ENCODE data around the gene TNC. TPM values are rescaled to one million over a fixed set of nuclear protein-coding genes. Genes with fewer than 3 reads are reported as not detected.

TNC gene
- total RNA-seq, 1 experiment from 2014 or later: 0.60 TPM

DNA sequence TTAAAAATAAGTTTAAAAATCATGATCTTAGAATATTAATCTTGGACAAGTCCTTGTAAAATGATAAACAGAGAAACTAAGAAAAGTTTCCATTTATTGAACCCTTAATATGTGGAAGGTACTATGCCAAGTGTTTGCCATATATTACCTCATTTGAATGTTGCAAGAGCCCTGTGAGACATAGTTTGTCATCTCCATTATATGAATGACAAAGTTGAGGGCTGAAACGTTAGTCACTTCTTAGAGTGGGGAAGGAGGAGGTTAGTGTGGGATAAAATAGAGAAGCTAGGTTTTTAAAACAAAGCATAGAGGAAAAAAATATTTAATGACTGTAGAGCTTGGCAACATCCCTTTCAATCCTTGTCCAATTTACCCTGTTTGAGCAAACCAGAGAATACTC, 2.0 kb downstream of the TNC start:
- DNase-seq: no peak
- no peak overlapping the region for H2AFZ ChIP-seq (ENCODE audit: low read length)
- H3K9me3 ChIP-seq (ENCODE audit: low read length): no peaks in the 10 kb centered on the region
- H3K27me3 ChIP-seq (ENCODE audit: low read length): no peaks in the 10 kb centered on the region
- H3K4me1 ChIP-seq (ENCODE audit: low read length): no peaks in the 10 kb centered on the region
- H3K9ac ChIP-seq (ENCODE audit: low read length): no peak overlapping the region
- H3K4me2 ChIP-seq (ENCODE audit: low read depth, low read length, poor library complexity, severe bottlenecking): no peak overlapping the region
- H3K79me2 ChIP-seq (ENCODE audit: low read length): no peaks in the 10 kb centered on the region
- H3K4me3 ChIP-seq (ENCODE audit: low read length): no peak overlapping the region
- H3K36me3 ChIP-seq (ENCODE audit: insufficient read depth, low read length): no peaks in the 10 kb centered on the region
- no peak overlapping the region for H3K27ac ChIP-seq (ENCODE audit: low read length)
- no peaks in the 10 kb centered on the region for H4K20me1 ChIP-seq (ENCODE audit: insufficient read depth, low read depth, low read length)
- H3K9me2 ChIP-seq (replicated peaks; ENCODE audit: insufficient read depth, low read length): no peaks in the 10 kb centered on the region

DNA sequence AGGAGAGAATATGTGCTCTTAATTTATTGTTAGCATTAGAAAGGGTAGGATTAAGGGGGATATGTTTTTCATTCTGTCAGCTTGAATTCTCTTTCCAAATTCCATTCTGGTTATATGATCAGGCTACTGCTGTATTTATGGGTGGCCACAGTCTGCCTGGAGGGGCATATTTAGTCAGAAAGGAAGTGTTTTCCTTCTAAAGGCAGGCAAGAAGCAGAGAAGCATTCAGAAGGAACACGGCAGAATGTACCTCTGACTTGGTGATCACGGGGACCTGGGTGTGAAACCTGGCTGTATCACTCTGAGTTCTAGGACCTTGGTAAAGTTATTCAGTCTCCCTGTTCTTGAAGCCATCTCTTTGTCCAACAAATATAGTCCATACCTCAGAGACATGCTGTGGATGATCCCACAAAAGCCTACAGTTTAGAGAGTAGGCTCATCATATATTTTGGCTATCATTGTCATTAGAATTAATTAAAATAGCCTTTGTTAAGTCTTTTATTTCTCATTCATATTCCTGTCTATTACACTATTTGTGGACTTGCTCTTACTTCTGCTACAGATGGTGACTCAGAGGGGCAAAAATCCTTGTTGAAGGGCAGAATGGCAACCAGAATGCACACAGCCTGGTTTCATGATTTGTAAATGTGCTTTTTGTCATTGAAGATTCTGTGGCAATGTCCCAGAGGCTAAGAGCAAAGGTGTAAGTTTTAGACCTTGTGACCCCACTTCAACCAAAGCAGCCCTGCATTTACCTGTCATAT, 2.7 kb downstream of the TNC start:
- Histone ChIP-seq H3K9me2 (replicated peaks; ENCODE audit: insufficient read depth, low read length) (no peaks in the 10 kb centered on the region), H3K4me3 (ENCODE audit: low read length) (no peak overlapping the region), H3K9ac (ENCODE audit: low read length) (no peak overlapping the region), H2AFZ (ENCODE audit: low read length) (no peak overlapping the region), H3K27ac (ENCODE audit: low read length) (no peak overlapping the region), H3K9me3 (ENCODE audit: low read length) (no peaks in the 10 kb centered on the region), H3K36me3 (ENCODE audit: insufficient read depth, low read length) (no peaks in the 10 kb centered on the region), H3K4me1 (ENCODE audit: low read length) (no peaks in the 10 kb centered on the region), H4K20me1 (ENCODE audit: insufficient read depth, low read depth, low read length) (no peaks in the 10 kb centered on the region), H3K79me2 (ENCODE audit: low read length) (no peaks in the 10 kb centered on the region), H3K27me3 (ENCODE audit: low read length) (no peaks in the 10 kb centered on the region), H3K4me2 (ENCODE audit: low read depth, low read length, poor library complexity, severe bottlenecking) (no peak overlapping the region)
- no peak for DNase-seq

DNA sequence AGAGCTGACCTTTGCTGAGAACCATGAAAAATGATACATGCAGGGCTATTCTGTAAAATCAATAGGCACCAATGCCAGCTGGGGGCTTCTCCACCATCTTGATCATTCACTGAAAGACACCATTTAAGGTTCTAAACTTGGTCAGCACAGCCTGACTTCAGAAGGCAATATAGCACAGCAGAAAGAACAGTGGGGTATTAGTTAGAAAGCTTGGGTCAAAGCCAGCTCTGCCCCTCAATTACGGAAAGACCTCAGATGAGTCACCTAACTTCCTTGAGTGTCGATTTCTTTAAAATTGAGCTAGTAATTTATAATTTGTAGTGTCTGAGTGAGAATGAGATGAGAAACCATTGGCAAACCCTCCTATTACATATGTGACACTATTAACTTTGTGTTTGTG, 3.4 kb downstream of the TNC start:
- Histone ChIP-seq H3K9me2 (replicated peaks; ENCODE audit: insufficient read depth, low read length) (no peaks in the 10 kb centered on the region), H2AFZ (ENCODE audit: low read length) (no peak overlapping the region), H3K4me1 (ENCODE audit: low read length) (no peaks in the 10 kb centered on the region), H3K9me3 (ENCODE audit: low read length) (no peaks in the 10 kb centered on the region), H3K27ac (ENCODE audit: low read length) (no peak overlapping the region), H4K20me1 (ENCODE audit: insufficient read depth, low read depth, low read length) (no peaks in the 10 kb centered on the region), H3K9ac (ENCODE audit: low read length) (no peak overlapping the region), H3K4me3 (ENCODE audit: low read length) (no peak overlapping the region), H3K4me2 (ENCODE audit: low read depth, low read length, poor library complexity, severe bottlenecking) (no peak overlapping the region), H3K27me3 (ENCODE audit: low read length) (no peaks in the 10 kb centered on the region), H3K36me3 (ENCODE audit: insufficient read depth, low read length) (no peaks in the 10 kb centered on the region), H3K79me2 (ENCODE audit: low read length) (no peaks in the 10 kb centered on the region)
- DNase-seq: no peak

DNA sequence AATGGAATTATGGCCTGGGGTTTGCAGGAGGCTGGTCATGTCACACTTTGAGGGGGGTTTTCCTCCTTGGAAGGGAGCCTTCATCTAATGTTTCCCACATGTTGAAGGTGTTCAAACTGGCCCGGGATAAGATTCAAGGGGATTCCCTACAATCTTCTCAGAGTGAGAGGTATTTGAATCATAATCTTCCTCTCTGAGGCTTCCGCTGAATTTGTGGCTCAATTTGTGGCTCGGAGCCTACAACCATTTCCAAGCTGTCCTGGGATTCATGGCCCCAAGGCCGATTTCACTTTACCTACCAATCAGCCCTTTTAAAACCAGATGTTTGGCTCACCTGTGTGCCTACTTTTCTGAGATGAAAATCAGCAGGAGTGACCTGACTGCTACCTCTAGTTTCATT, 3.9 kb downstream of the TNC start:
- Histone ChIP-seq H3K4me3 (ENCODE audit: low read length) (no peak overlapping the region), H3K79me2 (ENCODE audit: low read length) (no peaks in the 10 kb centered on the region), H3K4me1 (ENCODE audit: low read length) (no peaks in the 10 kb centered on the region), H4K20me1 (ENCODE audit: insufficient read depth, low read depth, low read length) (no peaks in the 10 kb centered on the region), H2AFZ (ENCODE audit: low read length) (no peak overlapping the region), H3K27me3 (ENCODE audit: low read length) (no peaks in the 10 kb centered on the region), H3K9ac (ENCODE audit: low read length) (no peak overlapping the region), H3K27ac (ENCODE audit: low read length) (no peak overlapping the region), H3K4me2 (ENCODE audit: low read depth, low read length, poor library complexity, severe bottlenecking) (no peak overlapping the region), H3K9me2 (replicated peaks; ENCODE audit: insufficient read depth, low read length) (no peaks in the 10 kb centered on the region), H3K36me3 (ENCODE audit: insufficient read depth, low read length) (no peaks in the 10 kb centered on the region), H3K9me3 (ENCODE audit: low read length) (no peaks in the 10 kb centered on the region)
- no peak for DNase-seq

DNA sequence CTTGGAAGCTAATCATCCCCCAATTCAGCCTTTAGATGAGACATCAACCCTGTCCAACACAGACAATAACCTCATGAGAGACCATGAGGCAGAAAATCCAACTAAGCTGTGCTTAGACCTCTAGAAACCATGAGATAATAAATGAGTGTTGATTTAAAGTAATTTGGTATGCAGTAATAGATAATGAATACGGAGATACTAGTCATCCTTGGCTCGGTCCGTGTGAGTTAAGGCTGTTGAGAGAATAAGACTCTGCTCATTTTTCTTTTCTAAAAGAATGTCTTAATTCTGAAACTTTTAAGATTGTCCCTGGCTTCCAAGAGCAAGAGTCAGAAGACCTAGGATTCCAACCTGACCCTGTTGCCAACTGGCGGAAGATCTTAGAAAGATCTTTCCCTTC, 6.1 kb downstream of the TNC start:
- no peaks in the 10 kb centered on the region for H3K36me3 ChIP-seq (ENCODE audit: insufficient read depth, low read length)
- H3K9me3 ChIP-seq (ENCODE audit: low read length): no peaks in the 10 kb centered on the region
- H2AFZ ChIP-seq (ENCODE audit: low read length): no peak overlapping the region
- no peaks in the 10 kb centered on the region for H3K27me3 ChIP-seq (ENCODE audit: low read length)
- H3K27ac ChIP-seq (ENCODE audit: low read length): no peak overlapping the region
- H3K4me3 ChIP-seq (ENCODE audit: low read length): no peak overlapping the region
- no peak for DNase-seq
- no peak overlapping the region for H3K9ac ChIP-seq (ENCODE audit: low read length)
- H3K9me2 ChIP-seq (replicated peaks; ENCODE audit: insufficient read depth, low read length): no peaks in the 10 kb centered on the region
- H3K79me2 ChIP-seq (ENCODE audit: low read length): no peaks in the 10 kb centered on the region
- H3K4me1 ChIP-seq (ENCODE audit: low read length): no peaks in the 10 kb centered on the region
- no peaks in the 10 kb centered on the region for H4K20me1 ChIP-seq (ENCODE audit: insufficient read depth, low read depth, low read length)
- H3K4me2 ChIP-seq (ENCODE audit: low read depth, low read length, poor library complexity, severe bottlenecking): no peak overlapping the region

DNA sequence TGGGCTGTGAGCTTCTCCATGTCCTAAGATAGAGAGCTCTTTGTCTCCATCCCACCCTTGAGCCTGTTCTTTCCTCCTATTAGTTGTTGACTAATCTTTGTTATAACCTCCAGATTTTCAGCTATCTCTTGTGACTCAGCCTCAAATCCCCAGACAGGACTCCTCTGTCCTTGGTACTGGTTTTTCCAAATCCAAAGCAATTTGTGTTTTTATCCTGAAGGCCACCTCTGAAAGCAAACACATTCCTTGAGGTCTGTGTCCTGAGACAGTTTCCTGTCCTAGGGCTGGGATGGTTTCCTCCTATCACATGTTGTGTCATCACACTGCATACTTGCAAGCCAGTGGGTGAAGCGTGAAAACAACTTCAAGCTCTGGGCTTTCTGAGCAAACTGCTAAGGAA, 8.5 kb downstream of the TNC start:
- Histone ChIP-seq H3K79me2 (ENCODE audit: low read length) (no peaks in the 10 kb centered on the region), H4K20me1 (ENCODE audit: insufficient read depth, low read depth, low read length) (no peaks in the 10 kb centered on the region), H3K4me3 (ENCODE audit: low read length) (no peak overlapping the region), H3K9me3 (ENCODE audit: low read length) (no peaks in the 10 kb centered on the region), H3K9ac (ENCODE audit: low read length) (no peak overlapping the region), H3K9me2 (replicated peaks; ENCODE audit: insufficient read depth, low read length) (no peaks in the 10 kb centered on the region), H3K36me3 (ENCODE audit: insufficient read depth, low read length) (no peaks in the 10 kb centered on the region), H2AFZ (ENCODE audit: low read length) (no peak overlapping the region), H3K27ac (ENCODE audit: low read length) (no peak overlapping the region), H3K4me2 (ENCODE audit: low read depth, low read length, poor library complexity, severe bottlenecking) (no peak overlapping the region), H3K27me3 (ENCODE audit: low read length) (no peaks in the 10 kb centered on the region), H3K4me1 (ENCODE audit: low read length) (no peaks in the 10 kb centered on the region)
- DNase-seq: no peak

DNA sequence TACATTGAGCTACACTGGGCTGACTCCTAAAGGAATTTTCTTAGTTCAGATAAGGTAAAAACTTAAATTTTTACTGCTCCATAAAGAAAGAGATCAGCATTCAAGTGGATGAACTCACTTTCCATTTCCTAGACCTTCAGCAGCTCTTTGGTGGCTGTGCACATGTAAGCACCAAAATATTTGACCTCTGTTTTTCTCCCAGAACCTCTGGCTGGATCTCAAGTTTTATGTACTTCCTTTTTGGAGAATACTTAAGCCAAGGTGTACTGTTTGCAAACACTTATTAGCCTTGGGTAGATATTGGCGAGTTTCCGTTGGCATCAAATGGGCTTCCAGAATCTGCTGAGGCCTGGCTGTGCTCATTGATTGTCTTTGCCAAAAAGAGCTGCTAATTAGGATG, 10.3 kb downstream of the TNC start:
- H3K9me3 ChIP-seq (ENCODE audit: low read length): no peaks in the 10 kb centered on the region
- H3K4me3 ChIP-seq (ENCODE audit: low read length): no peak overlapping the region
- no peak overlapping the region for H3K4me2 ChIP-seq (ENCODE audit: low read depth, low read length, poor library complexity, severe bottlenecking)
- H3K27me3 ChIP-seq (ENCODE audit: low read length): no peaks in the 10 kb centered on the region
- no peaks in the 10 kb centered on the region for H3K36me3 ChIP-seq (ENCODE audit: insufficient read depth, low read length)
- no peaks in the 10 kb centered on the region for H3K79me2 ChIP-seq (ENCODE audit: low read length)
- no peaks in the 10 kb centered on the region for H4K20me1 ChIP-seq (ENCODE audit: insufficient read depth, low read depth, low read length)
- no peak overlapping the region for H3K9ac ChIP-seq (ENCODE audit: low read length)
- H3K4me1 ChIP-seq (ENCODE audit: low read length): no peaks in the 10 kb centered on the region
- H3K27ac ChIP-seq (ENCODE audit: low read length): no peak overlapping the region
- DNase-seq: no peak
- no peak overlapping the region for H2AFZ ChIP-seq (ENCODE audit: low read length)
- H3K9me2 ChIP-seq (replicated peaks; ENCODE audit: insufficient read depth, low read length): no peaks in the 10 kb centered on the region

DNA sequence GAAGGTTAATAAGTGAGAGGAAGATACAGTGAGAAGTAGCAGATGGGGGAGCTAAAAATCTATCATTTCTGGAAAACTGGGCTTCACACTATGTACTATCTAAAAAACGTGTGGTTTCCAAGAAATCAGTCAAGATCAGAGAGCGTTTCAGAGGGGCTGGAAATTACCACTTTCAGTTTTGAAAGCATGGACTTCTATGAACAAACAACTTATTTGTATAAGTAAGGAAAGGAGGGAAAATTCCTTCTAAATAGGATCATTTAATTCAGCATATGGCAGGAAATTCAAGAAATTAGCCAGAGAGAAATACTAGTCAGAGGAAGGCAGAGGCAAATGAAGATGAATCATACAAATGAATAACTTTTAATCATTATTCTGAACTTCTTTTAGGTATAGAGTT, 11.3 kb downstream of the TNC start:
- H3K9ac ChIP-seq (ENCODE audit: low read length): no peak overlapping the region

More for the DNA sequence above, 11.3 kb downstream of the TNC start:
- Histone ChIP-seq H3K4me2 (ENCODE audit: low read depth, low read length, poor library complexity, severe bottlenecking) (no peak overlapping the region), H3K27me3 (ENCODE audit: low read length) (no peaks in the 10 kb centered on the region), H3K9me2 (replicated peaks; ENCODE audit: insufficient read depth, low read length) (no peaks in the 10 kb centered on the region), H3K36me3 (ENCODE audit: insufficient read depth, low read length) (no peaks in the 10 kb centered on the region), H3K79me2 (ENCODE audit: low read length) (no peaks in the 10 kb centered on the region), H3K4me3 (ENCODE audit: low read length) (no peak overlapping the region), H3K4me1 (ENCODE audit: low read length) (no peaks in the 10 kb centered on the region), H4K20me1 (ENCODE audit: insufficient read depth, low read depth, low read length) (no peaks in the 10 kb centered on the region), H2AFZ (ENCODE audit: low read length) (no peak overlapping the region), H3K9me3 (ENCODE audit: low read length) (no peaks in the 10 kb centered on the region), H3K27ac (ENCODE audit: low read length) (no peak overlapping the region)
- no peak for DNase-seq

Measured in Karpas-422 (cell line).